Stimulated activated CD4-positive, alpha-beta T cell treated with anti-CD3 and anti-CD28 coated beads, TNF-alpha, amount 100 ng/mL, for 4 hours (primary cell): ENCODE results near the gene IL17RA.

Source experiments
- DNase-seq, 3 experiments: peaks; one replicate each; pipeline ENCODE4 v3.0.0-alpha.2; 2020; ENCODE audit warnings: low read depth in 3 of 3

The IL17RA gene

DNA sequence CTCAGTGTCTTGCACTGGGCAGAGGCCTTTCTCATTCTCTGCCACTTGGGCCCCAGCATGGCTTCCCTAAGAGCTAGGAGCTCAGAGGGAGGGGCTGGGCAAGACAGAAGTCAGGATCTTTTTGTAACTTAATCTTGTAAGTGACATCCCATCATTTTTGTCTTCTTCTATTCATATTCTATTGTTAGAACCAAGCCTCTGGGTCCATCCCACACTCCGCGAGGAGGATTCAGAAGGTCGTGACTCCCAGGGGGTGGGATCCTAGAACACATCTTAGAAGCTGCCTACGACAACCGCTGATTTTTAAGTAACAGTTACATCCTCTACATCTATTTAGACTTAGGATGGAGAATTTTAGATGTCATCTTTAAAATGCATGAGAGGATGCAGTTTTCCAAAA is 1.5 kb upstream of the IL17RA start:
- DNase-seq, result no peak

DNA sequence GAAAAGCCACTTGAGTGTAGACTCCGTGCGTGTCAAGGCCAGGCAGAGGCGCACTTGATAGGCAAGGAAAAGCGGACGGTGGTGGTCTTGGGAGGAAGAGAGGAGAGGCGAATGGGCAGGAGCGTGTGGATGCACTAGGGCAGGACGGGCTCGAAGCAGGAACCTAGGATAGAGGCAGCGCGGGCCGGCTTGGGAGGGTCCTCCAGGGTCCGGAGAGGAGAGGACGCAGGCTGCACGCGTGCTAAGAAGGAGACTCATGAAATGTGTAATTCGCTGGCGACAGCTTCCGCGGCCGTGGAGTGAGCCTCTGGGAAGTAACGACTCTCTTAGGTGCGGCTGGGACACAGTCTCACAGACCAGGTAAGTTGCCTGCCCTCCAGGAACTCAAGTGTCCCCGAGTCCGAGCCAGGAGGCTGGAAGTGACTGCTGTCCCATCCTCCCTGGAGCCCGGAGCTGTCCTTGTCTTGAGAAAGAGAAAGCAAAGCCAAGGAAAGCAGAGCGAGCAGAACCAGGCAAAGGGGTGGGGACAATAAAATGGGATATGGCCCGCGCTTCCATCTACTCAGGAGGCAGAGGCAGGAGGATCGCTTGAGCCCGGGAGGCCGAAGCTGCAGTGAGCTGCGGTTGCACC is 874 bp upstream of the IL17RA start:
- no peak for DNase-seq

DNA sequence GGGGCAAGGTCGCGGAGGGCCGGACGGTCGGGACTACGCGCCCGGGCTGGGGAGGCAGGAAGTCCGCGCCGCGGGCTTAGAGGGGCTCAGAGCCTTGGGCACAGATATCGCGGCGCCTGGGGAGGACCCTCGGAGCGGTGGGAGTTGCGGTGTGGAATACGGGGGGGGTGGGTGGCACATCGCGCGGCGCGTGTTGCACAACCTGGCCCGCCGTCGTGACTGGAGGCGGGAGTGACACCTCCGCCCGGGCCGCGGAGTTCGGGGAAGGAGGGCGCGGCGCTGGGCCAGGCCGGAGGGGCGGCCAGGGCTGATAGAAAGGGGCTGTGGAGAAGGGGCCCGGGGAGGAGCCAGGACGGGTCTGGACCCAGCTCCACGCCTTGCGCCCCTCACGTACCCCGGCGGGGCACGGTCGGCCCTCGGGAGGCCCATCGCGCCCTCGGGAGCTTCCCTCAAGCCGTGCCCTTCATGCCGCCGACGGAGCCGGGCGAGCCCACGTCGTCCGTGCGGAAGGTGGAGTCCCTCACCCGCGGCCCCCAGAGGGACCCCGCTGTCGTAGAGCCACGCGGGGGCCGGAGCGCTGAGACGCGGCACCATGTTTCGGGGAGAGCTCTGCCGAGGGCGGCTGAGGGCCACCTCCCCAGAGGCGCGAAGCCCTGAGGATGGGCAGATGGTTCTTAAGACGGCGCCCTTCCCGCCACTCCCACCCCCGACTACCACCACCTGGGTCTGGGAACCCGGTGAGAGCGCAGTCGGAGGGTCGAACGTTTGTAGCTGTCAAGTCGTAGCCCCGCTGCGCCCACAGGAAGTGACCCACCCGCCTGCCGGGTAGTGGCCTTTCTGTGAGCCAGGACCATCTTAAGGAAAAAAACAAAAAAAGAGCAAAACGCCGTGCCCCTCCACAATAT is 729 bp downstream of the IL17RA start:
- DNase-seq, result peak in 1 of 3 experiments; percentile 35

DNA sequence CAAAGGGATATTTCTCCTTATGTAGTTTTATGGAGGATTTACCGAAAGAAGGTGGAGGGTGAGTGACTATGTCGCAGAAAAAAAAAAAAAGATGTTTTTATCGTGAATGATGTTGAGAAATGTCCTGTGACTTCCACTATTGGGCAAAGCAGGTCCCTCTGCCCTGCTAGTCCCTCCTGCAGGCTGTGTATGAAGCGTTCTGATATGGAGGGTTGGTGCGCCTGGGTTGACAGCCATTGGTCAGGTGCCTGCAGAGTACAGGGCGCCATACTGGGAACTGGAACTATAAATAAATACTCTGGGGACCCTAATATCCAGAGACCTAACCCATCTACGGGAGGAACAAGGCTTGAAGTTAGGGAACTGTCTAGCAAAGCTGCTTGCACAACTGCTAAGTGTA is 1.5 kb downstream of the IL17RA start:
- DNase-seq, result no peak

DNA sequence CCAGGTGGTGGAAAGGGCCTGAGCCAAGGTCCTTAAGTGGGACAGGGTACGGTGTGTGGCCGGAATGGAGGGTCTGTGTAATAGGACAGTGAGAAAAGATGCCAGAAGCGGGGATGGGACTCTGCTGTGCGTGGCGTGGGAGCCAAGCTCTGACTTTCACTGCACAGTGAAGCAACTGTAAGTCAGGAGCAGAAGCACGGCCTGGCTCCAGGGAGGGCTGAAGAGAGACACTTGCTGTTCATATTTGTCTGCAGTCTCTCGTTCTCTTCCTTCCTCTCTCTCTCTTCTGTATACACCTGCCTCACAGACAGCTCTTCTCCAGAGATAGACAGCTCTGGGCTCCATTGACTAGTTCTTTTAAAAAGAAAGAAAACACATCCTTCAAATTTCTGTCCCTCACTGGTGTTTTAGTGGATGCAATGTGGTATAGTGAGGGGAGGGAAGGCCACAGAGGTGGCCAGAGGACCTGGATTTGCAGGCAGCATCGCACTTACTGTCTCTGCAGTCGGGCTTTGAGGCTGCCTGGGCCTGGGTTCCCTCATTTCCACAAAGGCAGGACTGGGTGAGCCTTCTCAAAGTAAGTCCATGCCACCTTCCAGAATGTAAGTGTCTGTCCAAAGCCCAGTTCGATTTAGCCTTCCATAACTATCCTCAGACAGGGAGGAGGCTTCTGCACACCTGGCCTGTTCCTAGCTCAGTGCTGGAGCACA is 2.1 kb downstream of the IL17RA start:
- no peak for DNase-seq

DNA sequence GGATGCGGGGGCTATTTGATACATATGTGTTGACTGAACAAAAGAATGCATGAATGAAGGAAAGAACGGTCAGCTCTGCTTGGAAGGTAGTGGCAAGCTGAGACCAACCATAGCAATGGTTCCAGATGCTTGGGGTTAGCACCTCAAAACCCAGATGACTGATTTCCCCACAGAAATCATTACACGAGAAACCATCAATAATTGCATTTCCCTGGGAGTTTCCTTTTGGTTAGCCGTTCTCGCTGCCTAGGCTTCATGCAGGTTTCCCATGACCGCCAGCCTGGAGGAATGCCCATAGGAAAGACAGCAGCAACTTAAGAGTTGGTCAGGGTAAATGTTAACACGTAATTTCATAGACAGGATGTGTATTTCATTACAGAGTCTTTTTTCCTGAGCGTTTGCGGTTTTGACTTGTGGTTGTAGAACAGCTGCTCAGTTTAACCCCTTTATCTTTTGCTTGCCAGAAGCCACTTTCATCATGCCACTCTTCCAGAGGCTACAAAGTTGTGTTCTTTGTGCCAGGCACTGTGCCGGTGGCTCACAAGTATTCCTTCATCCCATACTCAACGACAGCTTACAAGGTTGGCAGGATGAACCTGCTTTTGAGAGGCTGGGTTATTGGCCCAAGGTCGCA is 2.8 kb downstream of the IL17RA start:
- no peak for DNase-seq

DNA sequence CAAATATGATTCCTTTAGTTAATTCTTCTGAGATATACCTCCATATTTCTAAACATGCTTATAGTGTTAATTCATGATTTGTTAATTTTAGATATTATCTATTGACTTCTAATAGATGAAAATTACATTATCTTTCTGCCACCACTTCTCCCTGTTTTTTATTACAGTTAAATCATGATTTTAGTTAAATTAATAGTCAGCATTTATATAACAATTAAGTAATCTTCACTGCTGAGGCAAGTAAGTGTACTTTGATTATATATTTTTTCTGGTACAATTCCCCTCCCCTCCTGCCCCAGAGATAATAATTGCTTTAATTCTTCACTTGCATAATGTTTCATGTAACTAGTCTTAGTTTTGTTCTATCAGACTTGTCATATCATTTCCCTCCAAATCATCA is 5.8 kb downstream of the IL17RA start:
- DNase-seq, result no peak

DNA sequence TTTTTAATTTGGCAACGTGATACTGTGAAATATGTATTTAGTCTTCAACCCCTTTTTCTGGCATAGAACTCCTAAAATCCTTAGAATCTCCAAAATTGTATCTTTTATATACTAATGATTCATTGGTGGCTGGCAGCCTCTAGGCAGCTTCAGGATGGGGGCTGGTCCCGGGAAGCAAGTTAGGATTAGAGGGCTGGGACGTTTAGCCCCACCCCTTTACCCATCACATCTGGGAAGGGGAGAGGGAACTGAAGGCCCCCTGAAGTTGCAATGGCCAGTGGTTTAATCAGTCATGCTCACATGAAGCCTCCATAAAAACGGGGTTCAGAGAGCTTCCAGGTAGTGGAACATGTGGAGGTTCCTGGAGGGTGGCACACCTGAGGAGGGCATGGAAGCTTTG is 7.1 kb downstream of the IL17RA start:
- no peak for DNase-seq

DNA sequence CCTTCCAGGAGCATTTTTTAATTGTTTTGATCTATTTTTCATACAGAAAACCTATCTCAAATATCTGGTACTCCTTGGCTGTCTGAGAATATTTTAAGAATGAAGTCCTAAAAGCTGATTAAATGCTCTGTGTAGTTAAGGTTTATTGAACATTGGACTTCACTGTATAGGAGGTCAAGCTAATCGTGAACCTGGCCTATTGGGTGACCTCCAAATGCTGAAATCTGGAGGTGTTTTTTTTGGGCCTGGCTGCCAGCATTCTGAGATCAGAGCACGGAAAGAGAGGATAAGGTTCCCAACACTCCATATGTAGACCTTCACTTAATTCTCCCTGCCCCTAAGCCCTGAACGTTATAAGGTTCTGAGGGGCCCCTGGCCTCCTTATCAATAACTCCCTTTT is 8.3 kb downstream of the IL17RA start:
- DNase-seq, result no peak

DNA sequence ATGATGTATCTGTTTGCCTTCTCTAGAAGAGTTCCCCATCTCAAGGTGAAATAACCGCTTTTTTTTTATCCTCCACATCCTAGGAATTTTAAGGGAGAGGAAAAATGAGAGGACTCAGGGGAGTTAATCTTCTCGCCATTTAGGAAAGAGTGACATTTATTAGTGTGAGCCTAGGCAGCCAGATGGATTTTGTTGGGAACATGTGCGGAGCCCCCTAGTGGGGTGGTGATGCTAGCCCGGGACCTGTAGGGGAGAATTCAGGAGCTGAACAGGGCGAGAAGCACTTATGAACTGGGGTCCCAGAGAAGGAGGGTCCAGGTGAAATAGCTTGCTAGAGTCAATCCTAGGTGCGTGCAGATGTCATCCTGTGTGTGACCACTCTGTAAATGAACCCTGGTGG is 10.7 kb downstream of the IL17RA start:
- DNase-seq, result no peak

DNA sequence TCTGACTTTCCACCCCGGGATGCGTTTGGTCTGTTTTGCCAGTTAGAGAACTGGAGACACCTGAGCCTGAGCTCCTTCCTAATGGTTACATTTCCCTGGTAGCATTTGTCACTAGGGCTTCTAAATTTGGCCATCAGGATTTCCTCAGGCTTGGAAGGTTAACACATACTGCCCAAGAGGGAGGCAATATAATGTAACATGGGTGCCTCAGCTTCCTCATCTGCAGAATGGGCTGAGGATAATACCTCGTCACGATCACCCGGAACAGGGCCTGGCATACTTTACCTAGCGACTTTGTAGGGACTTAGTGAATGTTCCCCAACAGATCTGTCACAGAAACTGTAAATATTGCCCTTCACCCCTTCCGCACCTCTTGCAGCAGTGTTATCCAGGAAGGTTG is 11.3 kb downstream of the IL17RA start:
- no peak for DNase-seq

DNA sequence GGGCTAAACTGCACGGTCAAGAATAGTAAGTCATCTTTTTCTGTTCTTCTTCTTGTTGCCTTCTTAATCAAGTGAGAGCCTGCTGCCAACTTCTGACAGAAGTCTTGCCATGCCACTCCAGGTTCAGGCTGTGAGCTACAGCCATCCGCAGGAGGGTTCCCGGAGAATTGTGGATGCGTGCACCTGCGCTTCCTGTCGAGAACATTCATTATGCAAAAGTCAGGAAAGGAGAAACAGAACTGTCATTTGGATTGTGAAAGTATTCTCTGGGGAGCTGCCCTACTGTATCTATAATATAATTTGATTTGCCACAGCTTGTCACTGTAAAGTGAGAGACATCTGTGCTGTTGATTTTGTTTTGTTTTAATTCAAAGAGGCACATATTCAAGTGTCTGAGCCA is 12.3 kb downstream of the IL17RA start:
- DNase-seq, result no peak

DNA sequence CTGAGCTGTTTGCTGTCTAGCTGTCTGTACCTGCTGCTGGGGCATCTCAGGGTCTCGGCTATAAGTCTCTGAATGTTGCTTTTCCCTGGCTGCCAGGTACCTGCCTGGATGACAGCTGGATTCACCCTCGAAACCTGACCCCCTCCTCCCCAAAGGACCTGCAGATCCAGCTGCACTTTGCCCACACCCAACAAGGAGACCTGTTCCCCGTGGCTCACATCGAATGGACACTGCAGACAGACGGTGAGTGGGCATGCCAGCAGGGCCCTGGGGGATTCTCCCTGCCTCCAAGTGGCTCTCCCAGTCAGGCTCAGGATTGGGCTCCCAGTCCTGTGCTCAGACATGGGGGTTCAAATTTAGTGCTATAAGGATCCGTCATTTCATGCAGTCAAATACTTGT is 12.9 kb downstream of the IL17RA start:
- no peak for DNase-seq

DNA sequence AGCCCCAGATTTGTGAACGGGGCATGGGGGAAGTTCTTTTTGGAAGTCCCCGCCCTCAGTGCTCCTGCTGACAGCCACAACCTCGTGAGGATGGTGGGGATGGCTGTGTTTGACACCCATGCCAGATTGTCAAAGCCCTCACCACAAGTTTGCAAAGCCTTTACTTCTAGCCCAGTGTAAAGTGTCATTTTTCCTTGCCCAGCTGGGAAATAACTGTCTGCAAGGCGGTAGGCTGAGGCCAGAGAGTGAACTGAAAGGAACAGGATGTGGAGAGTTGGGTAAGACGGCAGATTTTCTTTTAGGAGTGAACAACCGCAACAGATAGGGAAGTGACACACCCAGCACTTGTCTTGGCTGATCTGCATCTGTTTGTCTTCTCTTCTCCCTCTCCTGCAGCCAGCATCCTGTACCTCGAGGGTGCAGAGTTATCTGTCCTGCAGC is 13.6 kb downstream of the IL17RA start:
- DNase-seq, result no peak

DNA sequence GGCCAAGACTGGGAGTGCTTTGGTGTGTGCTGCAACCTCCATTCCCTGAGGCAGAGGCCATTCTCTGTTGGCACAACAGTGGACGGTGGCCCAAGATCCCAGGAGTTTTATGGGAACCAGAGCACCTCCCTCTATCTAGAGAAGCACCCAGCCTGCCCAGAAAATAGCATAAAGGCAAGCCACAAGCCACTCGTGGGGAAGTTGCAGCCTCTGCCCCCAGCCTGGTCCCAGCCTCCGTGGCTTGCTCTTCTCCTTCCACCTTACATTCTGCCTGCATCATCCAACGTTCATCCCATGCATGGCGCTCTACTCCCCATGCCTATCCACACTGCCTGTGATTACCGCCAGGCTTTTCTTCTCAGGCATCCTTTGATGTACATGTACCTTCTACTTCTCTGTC is 15.8 kb downstream of the IL17RA start:
- DNase-seq, result no peak

DNA sequence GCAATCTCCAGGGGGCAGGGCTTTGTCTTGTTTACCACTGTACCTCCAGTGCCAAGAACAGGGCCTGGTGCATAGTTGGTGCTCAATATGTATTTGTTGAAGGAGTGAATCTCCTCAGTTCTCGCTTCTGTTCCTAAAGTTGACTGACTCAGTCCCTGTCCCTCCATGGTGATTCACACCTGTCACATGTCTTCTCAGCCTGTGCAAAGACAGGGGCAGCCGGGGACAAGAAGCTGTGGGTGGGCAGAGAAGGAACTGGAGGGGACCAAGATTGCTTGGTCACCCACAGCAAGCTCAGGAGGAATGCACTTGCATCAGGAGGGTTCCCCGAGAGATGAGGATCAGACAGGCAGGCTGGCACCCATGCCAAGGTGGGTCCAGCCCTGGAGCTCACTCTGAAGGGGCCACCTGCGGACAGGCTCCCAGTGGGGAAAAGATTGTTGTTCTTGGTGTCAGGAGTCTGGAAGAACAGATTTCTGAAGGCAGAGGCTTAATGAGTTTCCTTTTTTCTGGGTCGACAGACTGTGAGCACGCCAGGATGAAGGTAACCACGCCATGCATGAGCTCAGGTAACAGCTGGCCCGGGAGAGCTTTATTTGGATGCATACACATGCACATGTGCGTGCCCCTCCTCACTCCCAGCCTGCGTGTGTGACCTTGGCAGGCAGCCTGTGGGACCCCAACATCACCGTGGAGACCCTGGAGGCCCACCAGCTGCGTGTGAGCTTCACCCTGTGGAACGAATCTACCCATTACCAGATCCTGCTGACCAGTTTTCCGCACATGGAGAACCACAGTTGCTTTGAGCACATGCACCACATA is 16.9 kb downstream of the IL17RA start:
- DNase-seq, result no peak

DNA sequence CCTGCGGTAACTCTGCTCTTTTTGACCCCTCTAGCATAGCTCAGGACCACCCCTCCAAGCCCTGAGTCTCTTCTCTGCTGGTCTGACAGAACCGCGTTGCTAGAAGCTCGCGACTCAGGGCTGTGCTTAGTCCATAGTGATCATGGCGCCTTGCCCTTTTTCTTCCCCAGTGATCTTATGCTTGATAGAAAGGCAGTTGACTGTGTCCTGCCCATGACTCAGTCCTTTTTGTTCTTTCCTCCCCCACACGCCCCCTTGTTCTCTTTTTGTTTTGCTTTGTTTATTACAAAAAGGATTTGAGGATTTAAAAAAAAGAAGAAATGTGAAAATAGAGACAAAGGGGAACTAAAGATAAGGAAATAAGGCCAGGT is 17.5 kb downstream of the IL17RA start:
- DNase-seq, result no peak

DNA sequence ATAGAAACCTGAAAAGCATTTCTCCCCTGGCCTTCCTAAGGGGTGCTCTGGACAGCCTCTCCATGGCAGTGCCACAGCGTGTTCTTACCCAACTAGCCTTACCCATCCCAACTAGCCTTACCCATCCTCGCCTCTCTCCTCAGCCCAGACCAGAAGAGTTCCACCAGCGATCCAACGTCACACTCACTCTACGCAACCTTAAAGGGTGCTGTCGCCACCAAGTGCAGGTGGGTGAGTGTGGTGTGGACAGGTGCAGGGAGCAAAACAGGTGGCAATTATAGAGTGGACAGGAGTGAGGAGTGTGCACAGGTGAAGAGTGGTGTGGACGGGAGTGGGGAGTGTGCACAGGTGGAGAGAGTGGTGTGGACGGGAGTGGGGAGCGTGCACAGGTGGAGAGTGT is 18.6 kb downstream of the IL17RA start:
- no peak for DNase-seq

DNA sequence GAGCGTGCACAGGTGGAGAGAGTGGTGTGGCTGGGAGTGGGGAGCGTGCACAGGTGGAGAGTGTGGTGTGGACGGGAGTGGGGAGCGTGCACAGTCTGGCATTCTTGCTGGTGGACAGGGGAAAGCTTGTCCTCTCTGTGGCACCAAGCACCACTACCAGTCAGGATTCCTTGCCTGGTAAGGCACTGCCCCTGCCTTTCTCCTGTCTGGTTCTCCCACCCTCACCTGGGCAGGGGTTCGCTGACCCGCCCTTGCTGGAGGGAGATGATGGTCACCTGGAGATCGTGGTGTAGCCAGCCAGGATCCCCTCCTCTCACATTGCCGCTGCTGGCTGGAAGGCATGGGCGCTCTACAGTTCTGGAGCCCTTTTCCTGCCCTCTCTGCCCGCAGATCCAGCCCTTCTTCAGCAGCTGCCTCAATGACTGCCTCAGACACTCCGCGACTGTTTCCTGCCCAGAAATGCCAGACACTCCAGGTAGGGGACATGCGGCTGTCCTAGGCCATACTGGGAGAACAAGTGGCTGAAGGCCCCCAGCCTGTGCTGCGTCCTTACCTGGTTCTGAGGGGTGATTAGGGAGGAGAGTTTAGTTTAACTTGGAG is 19.6 kb downstream of the IL17RA start:
- DNase-seq, result no peak

DNA sequence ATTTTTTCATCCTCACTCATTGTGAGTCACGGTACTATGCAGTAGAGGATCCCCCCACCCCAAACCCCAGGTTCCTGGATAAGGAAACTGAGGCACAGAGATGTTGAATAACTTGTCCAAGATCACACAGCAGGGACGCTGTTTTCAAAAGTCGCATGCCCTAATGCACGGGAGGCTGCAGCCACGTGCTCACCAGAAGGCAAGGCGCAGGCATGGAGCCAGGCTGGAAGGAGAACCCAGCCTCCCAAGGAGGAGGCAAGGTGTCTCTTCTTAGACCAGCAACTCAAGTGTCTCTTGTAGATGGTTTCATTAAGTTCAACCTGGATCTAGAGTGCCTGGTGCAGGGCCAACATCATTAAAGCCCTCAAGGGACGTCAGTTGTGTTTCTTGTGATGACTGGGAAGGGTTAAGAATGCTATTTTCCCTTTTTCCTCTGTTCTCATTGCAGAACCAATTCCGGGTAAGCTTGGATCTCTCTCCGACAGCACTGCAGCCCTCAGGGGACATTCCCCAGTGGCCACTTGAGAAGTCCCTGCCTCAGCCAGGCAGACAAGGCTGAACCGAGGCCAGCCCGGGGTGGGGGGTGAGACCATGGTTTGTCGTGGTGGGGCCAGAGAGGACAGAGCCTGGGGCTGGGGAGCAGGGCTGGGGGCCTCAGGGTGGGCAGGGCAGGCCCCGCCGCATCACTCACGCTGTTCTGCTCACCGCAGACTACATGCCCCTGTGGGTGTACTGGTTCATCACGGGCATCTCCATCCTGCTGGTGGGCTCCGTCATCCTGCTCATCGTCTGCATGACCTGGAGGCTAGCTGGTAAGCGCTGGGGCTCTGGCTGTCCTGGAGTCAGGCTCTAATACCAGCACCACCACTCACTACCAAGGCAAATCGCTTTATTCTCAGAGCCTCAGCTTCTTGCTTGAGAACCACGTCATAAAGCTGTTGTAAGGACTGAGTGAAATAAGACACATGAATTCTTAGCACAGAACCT is 20.6 kb downstream of the IL17RA start:
- no peak for DNase-seq
